Measurements from ENCODE around the gene THEM4. TPM values are rescaled to one million over a fixed set of nuclear protein-coding genes. Genes with fewer than 3 reads are reported as not detected.

The THEM4 gene
- total and polyA plus RNA-seq, 2 donors (not counting 1 experiment from before 2014, with no cell fraction given), result 15.0 to 16.1 TPM

DNA sequence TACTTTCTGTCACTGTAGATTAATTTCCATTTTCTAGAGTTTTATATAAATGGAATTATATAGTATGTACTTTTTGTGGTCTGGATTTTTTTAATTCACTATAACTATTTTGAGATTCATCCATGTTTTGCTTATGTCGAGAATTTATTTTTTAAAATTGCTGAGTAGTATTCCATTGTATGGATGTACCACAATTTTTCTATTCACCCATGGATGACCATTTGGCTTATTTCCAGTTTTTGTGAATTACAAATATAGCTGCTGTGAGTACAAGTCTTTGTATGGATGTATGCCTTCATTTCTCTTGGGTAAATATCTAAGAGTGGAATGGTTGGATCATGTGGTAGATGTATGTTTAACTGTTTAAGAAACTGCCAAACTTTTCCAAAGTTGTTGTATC lies 3.7 kb upstream of the THEM4 start:
- Histone ChIP-seq H3K4me3 (ENCODE audit: control extremely low read depth in 1 of 5, extremely low read depth in 1 of 5, insufficient read depth in 1 of 5, low read depth in 2 of 5, low read length in 4 of 5) (no peak overlapping the region), H3K79me2 (ENCODE audit: control insufficient read depth, insufficient read depth, low read length) (no peaks in the 10 kb centered on the region), H3K9me3 (ENCODE audit: control extremely low read depth in 1 of 3, control insufficient read depth in 2 of 3, insufficient read depth in 1 of 3, low read length in 2 of 3) (peaks cover 0 to 10% (median 0%) of the 10 kb centered on the region in 3 donors), H3K36me3 (replicated peaks in 1 of 2; ENCODE audit: control extremely low read depth in 1 of 2, control insufficient read depth in 1 of 2, extremely low read depth in 1 of 2, insufficient read depth in 2 of 2, low read length in 1 of 2) (no peaks in the 10 kb centered on the region), H2AFZ (ENCODE audit: insufficient read depth, low read depth, low read length, poor library complexity, severe bottlenecking) (no peak overlapping the region), H4K20me1 (ENCODE audit: control insufficient read depth, insufficient read depth, low read length, poor library complexity, severe bottlenecking) (no peaks in the 10 kb centered on the region), H3K4me1 (ENCODE audit: control insufficient read depth in 2 of 2, insufficient read depth in 2 of 2, low read length in 2 of 2) (peaks cover 7 to 17% of the 10 kb centered on the region in 2 donors), H3K9ac (ENCODE audit: low read length) (no peak overlapping the region), H3K27me3 (replicated peaks in 1 of 4; ENCODE audit: control extremely low read depth in 1 of 4, control insufficient read depth in 3 of 4, insufficient read depth in 4 of 4, low read length in 3 of 4) (no peaks in the 10 kb centered on the region), H3K4me2 (replicated peaks; ENCODE audit: low read depth, low read length, poor library complexity, severe bottlenecking) (no peak overlapping the region), H3K27ac (ENCODE audit: low read length in 2 of 2) (no peak overlapping the region)
- Mint-ChIP-seq H3K9me3 (ENCODE audit: insufficient read depth) (no peaks in the 10 kb centered on the region), H3K27ac (no peak overlapping the region), H3K4me3 (no peak overlapping the region), H3K27me3 (no peaks in the 10 kb centered on the region), H3K4me1 (peaks cover 11% of the 10 kb centered on the region)
- ChIA-PET CTCF (no interaction called here), POLR2A (interaction anchor here (0.6 kb wide), 1 partner anchor 17 kb away, joined by 3 read pairs; no protein-coding TSS in a partner anchor)
- no CpG with 5 or more reads among the region's 1 CpG for WGBS (ENCODE audit: insufficient coverage)
- DNase-seq (no peak), ATAC-seq (ENCODE audit: low read depth) (no peak)
- intact Hi-C loops (cut with micrococcal nuclease), result no loop called here
- no peak for TF ChIP-seq EZH2 (IDR thresholded peaks at IDR 0.05; ENCODE audit: borderline replicate concordance, insufficient read depth, low read depth, low read length, poor library complexity, severe bottlenecking)
- TF ChIP-seq, protein P1, sequence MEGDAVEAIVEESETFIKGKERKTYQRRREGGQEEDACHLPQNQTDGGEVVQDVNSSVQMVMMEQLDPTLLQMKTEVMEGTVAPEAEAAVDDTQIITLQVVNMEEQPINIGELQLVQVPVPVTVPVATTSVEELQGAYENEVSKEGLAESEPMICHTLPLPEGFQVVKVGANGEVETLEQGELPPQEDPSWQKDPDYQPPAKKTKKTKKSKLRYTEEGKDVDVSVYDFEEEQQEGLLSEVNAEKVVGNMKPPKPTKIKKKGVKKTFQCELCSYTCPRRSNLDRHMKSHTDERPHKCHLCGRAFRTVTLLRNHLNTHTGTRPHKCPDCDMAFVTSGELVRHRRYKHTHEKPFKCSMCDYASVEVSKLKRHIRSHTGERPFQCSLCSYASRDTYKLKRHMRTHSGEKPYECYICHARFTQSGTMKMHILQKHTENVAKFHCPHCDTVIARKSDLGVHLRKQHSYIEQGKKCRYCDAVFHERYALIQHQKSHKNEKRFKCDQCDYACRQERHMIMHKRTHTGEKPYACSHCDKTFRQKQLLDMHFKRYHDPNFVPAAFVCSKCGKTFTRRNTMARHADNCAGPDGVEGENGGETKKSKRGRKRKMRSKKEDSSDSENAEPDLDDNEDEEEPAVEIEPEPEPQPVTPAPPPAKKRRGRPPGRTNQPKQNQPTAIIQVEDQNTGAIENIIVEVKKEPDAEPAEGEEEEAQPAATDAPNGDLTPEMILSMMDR (IDR thresholded peaks at IDR 0.05), result no peak

DNA sequence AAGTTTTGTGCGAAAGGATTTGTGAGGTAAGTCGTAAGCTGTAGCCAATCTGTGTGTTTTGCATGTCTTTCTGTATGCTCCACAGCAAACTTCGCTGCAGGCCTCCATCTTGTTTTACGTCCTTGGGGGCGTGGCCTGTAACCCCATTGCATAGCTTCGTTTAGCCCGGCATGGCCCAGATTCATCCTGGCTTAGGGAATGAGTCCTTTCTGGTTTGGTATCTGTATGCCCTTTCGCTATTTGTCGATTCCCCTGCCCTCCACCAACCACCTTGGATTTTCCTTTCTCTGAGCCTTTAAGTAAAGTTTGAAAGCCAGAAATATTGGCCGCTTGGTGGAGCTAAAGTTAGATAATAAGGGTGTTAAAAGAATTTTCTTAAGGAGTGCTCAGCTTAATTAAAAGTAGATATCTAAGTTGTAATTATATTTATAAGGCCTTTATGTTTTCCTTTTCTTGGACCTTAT lies 1.1 kb downstream of the THEM4 start:
- H3K4me3 Mint-ChIP-seq, result peak overlapping the region; percentile 7
- Histone ChIP-seq H3K36me3 (replicated peaks in 1 of 2; ENCODE audit: control extremely low read depth in 1 of 2, control insufficient read depth in 1 of 2, extremely low read depth in 1 of 2, insufficient read depth in 2 of 2, low read length in 1 of 2) (no peaks in the 10 kb centered on the region), H3K79me2 (ENCODE audit: control insufficient read depth, insufficient read depth, low read length) (peaks cover 4% of the 10 kb centered on the region), H3K4me2 (replicated peaks; ENCODE audit: low read depth, low read length, poor library complexity, severe bottlenecking) (peak overlapping the region; percentile 82), H3K4me1 (ENCODE audit: control insufficient read depth in 2 of 2, insufficient read depth in 2 of 2, low read length in 2 of 2) (peaks cover 7 to 17% of the 10 kb centered on the region in 2 donors), H3K9ac (ENCODE audit: low read length) (peak overlapping the region; percentile 78), H3K27me3 (replicated peaks in 1 of 4; ENCODE audit: control extremely low read depth in 1 of 4, control insufficient read depth in 3 of 4, insufficient read depth in 4 of 4, low read length in 3 of 4) (no peaks in the 10 kb centered on the region), H3K4me3 (ENCODE audit: control extremely low read depth in 1 of 5, extremely low read depth in 1 of 5, insufficient read depth in 1 of 5, low read depth in 2 of 5, low read length in 4 of 5) (no peak overlapping the region), H3K9me3 (ENCODE audit: control extremely low read depth in 1 of 3, control insufficient read depth in 2 of 3, insufficient read depth in 1 of 3, low read length in 2 of 3) (peaks cover 0 to 35% (median 10%) of the 10 kb centered on the region in 3 donors), H2AFZ (ENCODE audit: insufficient read depth, low read depth, low read length, poor library complexity, severe bottlenecking) (no peak overlapping the region), H3K27ac (ENCODE audit: low read length in 2 of 2) (no peak overlapping the region), H4K20me1 (ENCODE audit: control insufficient read depth, insufficient read depth, low read length, poor library complexity, severe bottlenecking) (no peaks in the 10 kb centered on the region)
- ChIA-PET CTCF (interaction anchor here (1.0 to 3.3 kb wide), 9 partner anchors 9 to 93 kb away, joined by 3 to 25 read pairs (median 6); no protein-coding TSS in a partner anchor), POLR2A (interaction anchor here (0.9 to 1.3 kb wide), 2 partner anchors 18 to 148 kb away, joined by 3 to 4 read pairs; no protein-coding TSS in a partner anchor)
- H3K27ac Mint-ChIP-seq, result no peak overlapping the region
- H3K27me3 Mint-ChIP-seq, result no peaks in the 10 kb centered on the region
- peaks cover 3% of the 10 kb centered on the region for H3K9me3 Mint-ChIP-seq (ENCODE audit: insufficient read depth)
- peaks cover 11% of the 10 kb centered on the region for H3K4me1 Mint-ChIP-seq
- DNase-seq (peak; percentile 29), ATAC-seq (ENCODE audit: low read depth) (no peak)
- intact Hi-C loops (cut with micrococcal nuclease), result loop anchor here (2.0 kb wide), 1 partner anchor 117 kb away; the partner anchor contains the start of gene TDRKH
- 82% methylated on average over 7 of the region's 10 CpGs for WGBS (ENCODE audit: insufficient coverage)
- no peak for TF ChIP-seq EZH2 (IDR thresholded peaks at IDR 0.05; ENCODE audit: borderline replicate concordance, insufficient read depth, low read depth, low read length, poor library complexity, severe bottlenecking)
- TF ChIP-seq, protein P1 (IDR thresholded peaks at IDR 0.05), result peak; percentile 12

Measured in B cell (primary cell).